Activated T-helper 2 cell treated with anti-CD3 and anti-CD28 coated beads, Interferon-gamma antibody, Interleukin-2, Interleukin-4, amounts not matched to agents 10 μg/mL and 5 μg/mL and 100 μg/mL, durations not matched to agents 14 hours and 24 hours and 36 hours (primary cell): ENCODE data around the gene CYS1. TPM values are rescaled to one million over a fixed set of nuclear protein-coding genes. Genes with fewer than 3 reads are reported as not detected.

Experiments
- DNase-seq: peaks from one replicate; pipeline ENCODE4 v3.0.0; 2021; ENCODE audit warnings: low spot score
- H3K27ac Mint-ChIP-seq: one replicate; pipeline ENCODE4 v1.8.0; 2021; ENCODE audit warnings: mixed read lengths
- H3K27me3 Mint-ChIP-seq: one replicate; pipeline ENCODE4 v1.8.0; 2021; ENCODE audit warnings: low read depth, mixed read lengths
- H3K36me3 Mint-ChIP-seq: one replicate; pipeline ENCODE4 v1.8.0; 2021; ENCODE audit warnings: low read depth, mixed read lengths
- H3K4me1 Mint-ChIP-seq: one replicate; pipeline ENCODE4 v1.8.0; 2021; ENCODE audit warnings: low read depth, mixed read lengths
- H3K4me3 Mint-ChIP-seq: one replicate; pipeline ENCODE4 v1.8.0; 2021; ENCODE audit warnings: low read depth, mild to moderate bottlenecking, moderate library complexity, mixed read lengths
- H3K9me3 Mint-ChIP-seq: one replicate; pipeline ENCODE4 v1.8.0; 2021; ENCODE audit warnings: mixed read lengths
- intact Hi-C: fragments of 100-400 bp; cut with micrococcal nuclease; formaldehyde crosslinking; loops from one replicate; pipeline ENCODE4 v1.15.1; 2023
- total RNA-seq: library from RNA; stranded (reverse); gene quantifications from 2 replicates; pipeline ENCODE4 v1.2.3, GENCODE V29; 2022

CYS1 gene
- total RNA-seq, 1 donor from 2014 or later = 0.89 TPM

GRCh38 chr2:10076988-10077527 lies 3.2 kb downstream of the CYS1 start:
- Mint-ChIP-seq H3K27ac (no peak overlapping the region), H3K9me3 (no peaks in the 10 kb centered on the region), H3K4me1 (peaks cover 23% of the 10 kb centered on the region), H3K36me3 (peaks cover 3% of the 10 kb centered on the region), H3K27me3 (peaks cover 64% of the 10 kb centered on the region), H3K4me3 (no peak overlapping the region)
- intact Hi-C loops = no loop called here
- DNase-seq = no peak

DNA sequence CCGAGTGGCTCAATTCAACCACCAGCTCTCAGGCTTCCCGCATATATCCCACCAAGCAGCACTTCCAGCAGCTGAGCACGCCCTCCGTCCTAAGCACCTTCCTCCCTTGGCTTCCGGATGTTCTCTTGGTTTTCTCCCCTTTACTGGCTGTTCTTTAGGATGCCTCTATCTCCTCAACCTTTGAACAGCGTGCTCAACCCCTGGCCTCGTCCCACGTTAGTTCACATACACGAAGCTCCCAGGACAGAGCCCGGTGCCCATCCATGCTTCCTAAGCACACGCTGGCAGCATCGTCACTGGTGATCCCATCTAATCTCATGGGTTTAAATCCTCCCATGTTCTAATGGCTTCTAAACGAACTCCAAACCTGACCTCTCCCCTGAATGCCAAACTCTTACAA lies 3.7 kb downstream of the CYS1 start:
- Mint-ChIP-seq H3K27ac (no peak overlapping the region), H3K36me3 (peaks cover 3% of the 10 kb centered on the region), H3K4me1 (peaks cover 23% of the 10 kb centered on the region), H3K27me3 (peaks cover 61% of the 10 kb centered on the region), H3K9me3 (no peaks in the 10 kb centered on the region), H3K4me3 (no peak overlapping the region)
- no peak for DNase-seq
- intact Hi-C loops = no loop called here

- intact Hi-C loops = no loop called here
- Mint-ChIP-seq H3K4me3 (no peak overlapping the region), H3K4me1 (peaks cover 18% of the 10 kb centered on the region), H3K27ac (no peak overlapping the region), H3K9me3 (no peaks in the 10 kb centered on the region), H3K36me3 (peaks cover 3% of the 10 kb centered on the region), H3K27me3 (peaks cover 58% of the 10 kb centered on the region)
- no peak for DNase-seq
Observed at GRCh38 chr2:10075571-10076209, 4.5 kb downstream of the CYS1 start.

DNA sequence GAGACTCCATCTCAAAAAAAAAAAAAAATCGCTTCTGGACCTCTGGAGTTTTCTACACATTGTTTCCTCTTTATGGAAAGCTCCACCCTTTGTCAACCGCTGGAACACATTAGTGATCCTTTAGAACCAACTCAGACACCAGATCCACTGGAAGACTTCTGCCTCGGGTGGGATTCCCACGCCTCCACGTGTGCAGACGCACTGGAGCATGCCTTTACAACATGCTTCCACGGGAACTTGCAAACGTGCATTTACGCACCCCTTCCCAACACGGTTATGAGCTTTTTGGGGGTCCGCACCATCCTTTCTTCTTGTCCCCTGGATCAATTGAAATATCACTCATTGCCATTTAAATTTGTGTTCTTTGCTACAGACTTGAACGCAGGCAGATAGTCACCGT lies 5.1 kb downstream of the CYS1 start:
- no peak overlapping the region for H3K4me3 Mint-ChIP-seq
- intact Hi-C loops = no loop called here
- peaks cover 58% of the 10 kb centered on the region for H3K27me3 Mint-ChIP-seq
- H3K36me3 Mint-ChIP-seq = peaks cover 3% of the 10 kb centered on the region
- no peaks in the 10 kb centered on the region for H3K9me3 Mint-ChIP-seq
- DNase-seq = no peak
- H3K4me1 Mint-ChIP-seq = peaks cover 18% of the 10 kb centered on the region
- no peak overlapping the region for H3K27ac Mint-ChIP-seq

DNA sequence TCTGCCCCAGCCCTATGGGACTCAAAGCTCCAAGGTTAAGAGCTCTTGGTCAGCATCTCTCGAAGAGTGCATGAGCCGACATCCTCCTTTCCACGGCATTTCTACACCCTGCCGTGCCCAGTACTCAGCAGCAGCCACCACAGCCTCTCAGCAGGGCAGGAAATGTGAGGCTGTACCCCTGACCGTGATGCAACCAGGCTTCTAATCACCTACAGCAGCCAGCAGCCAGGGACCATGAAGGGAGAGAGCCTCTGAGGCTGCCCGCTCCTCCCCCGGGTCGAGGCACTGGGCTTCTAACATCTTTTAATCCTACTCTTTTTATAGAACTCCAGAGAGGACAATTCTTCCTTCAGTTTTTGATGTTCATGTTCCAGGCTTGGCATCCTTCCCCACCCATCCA lies 6.5 kb downstream of the CYS1 start:
- intact Hi-C loops = loop anchor here (2.0 kb wide), 1 partner anchor 45 kb away; no protein-coding TSS in a partner anchor
- peaks cover 52% of the 10 kb centered on the region for H3K27me3 Mint-ChIP-seq
- H3K36me3 Mint-ChIP-seq = no peaks in the 10 kb centered on the region
- no peak overlapping the region for H3K27ac Mint-ChIP-seq
- H3K4me1 Mint-ChIP-seq = peaks cover 12% of the 10 kb centered on the region
- no peak overlapping the region for H3K4me3 Mint-ChIP-seq
- DNase-seq = no peak
- H3K9me3 Mint-ChIP-seq = no peaks in the 10 kb centered on the region

DNA sequence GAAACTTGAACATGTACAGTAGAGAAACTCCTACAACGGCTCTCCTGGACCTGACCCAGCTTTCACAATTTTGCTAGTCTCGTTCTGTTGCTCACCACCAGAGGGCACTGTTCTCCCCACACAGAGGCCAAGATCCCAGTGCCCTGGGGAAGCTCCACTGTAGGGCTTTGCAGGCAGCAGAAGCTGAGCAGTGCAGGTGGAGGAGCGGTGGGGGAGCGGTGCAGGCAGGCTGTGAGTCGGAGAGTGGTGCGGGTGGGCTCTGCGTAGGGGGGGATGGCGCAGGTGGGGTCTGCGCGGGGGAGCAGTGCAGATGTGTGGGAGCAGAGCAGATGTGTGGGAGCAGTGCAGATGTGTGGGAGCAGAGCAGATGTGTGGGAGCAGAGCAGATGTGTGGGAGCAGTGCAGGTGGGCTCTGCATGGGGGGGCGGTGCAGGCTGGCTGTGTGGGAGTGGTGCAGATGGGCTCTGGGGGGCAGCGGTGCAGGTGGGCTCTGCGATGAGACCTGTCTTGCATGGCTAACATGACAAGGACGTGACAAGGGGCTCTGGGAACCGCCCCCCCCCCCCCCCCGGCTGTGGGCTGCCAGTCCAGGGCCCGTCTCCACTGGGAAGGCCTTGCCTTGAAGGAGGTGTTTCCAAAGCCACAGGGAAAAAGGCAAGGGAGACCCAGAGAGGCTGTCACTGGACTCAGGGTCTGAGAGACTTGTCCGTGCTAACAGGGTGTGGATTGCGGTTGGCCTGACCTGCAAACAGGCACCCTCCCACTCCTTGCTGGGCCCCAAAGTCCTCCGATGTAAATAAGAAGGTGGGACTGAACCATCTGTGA lies 7.3 kb downstream of the CYS1 start:
- peaks cover 12% of the 10 kb centered on the region for H3K4me1 Mint-ChIP-seq
- peak; percentile 72 for DNase-seq
- H3K27me3 Mint-ChIP-seq = peaks cover 44% of the 10 kb centered on the region
- H3K27ac Mint-ChIP-seq = no peak overlapping the region
- no peaks in the 10 kb centered on the region for H3K36me3 Mint-ChIP-seq
- no peak overlapping the region for H3K4me3 Mint-ChIP-seq
- peaks cover 3% of the 10 kb centered on the region for H3K9me3 Mint-ChIP-seq
- intact Hi-C loops = loop anchor here (1.0 to 2.0 kb wide), 3 partner anchors 24 to 362 kb away; no protein-coding TSS in a partner anchor

GRCh38 chr2:10071595-10071994 lies 8.6 kb downstream of the CYS1 start:
- Mint-ChIP-seq H3K27me3 (peaks cover 32% of the 10 kb centered on the region), H3K9me3 (peaks cover 6% of the 10 kb centered on the region), H3K36me3 (no peaks in the 10 kb centered on the region), H3K4me1 (peaks cover 9% of the 10 kb centered on the region), H3K4me3 (no peak overlapping the region), H3K27ac (no peak overlapping the region)
- DNase-seq = no peak
- intact Hi-C loops = no loop called here

- no peak overlapping the region for H3K27ac Mint-ChIP-seq
- DNase-seq = no peak
- H3K36me3 Mint-ChIP-seq = no peaks in the 10 kb centered on the region
- peaks cover 32% of the 10 kb centered on the region for H3K27me3 Mint-ChIP-seq
- H3K4me3 Mint-ChIP-seq = no peak overlapping the region
- intact Hi-C loops = no loop called here
- H3K4me1 Mint-ChIP-seq = peaks cover 9% of the 10 kb centered on the region
- peaks cover 6% of the 10 kb centered on the region for H3K9me3 Mint-ChIP-seq
Observed at GRCh38 chr2:10071176-10071575, 9.0 kb downstream of the CYS1 start.

DNA sequence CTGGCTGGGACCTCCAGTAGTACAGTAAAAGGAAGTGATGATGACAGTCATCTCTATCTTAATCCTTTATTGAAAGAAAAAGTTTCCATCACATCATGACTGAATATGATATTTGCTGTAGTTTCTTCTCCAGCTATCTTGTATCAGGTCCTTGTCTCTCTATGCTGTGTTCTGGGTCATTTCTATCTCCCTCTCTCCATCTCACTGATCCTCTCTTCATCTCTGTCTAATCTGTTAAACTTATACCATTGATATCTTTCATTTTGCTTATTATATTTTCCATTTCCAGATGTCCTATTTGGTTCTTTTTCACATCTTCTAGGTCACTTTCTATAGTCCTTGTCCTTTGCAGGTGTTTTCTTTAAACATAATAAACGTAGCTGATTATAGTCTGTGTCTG lies 12.3 kb downstream of the CYS1 start:
- no peak for DNase-seq
- Mint-ChIP-seq H3K27me3 (peaks cover 9% of the 10 kb centered on the region), H3K9me3 (peaks cover 6% of the 10 kb centered on the region), H3K4me3 (no peak overlapping the region), H3K36me3 (no peaks in the 10 kb centered on the region), H3K27ac (no peak overlapping the region), H3K4me1 (peaks cover 7% of the 10 kb centered on the region)
- intact Hi-C loops = no loop called here

- no peak overlapping the region for H3K4me3 Mint-ChIP-seq
- H3K27me3 Mint-ChIP-seq = peaks cover 5% of the 10 kb centered on the region
- intact Hi-C loops = no loop called here
- peaks cover 6% of the 10 kb centered on the region for H3K9me3 Mint-ChIP-seq
- DNase-seq = no peak
- H3K4me1 Mint-ChIP-seq = peaks cover 3% of the 10 kb centered on the region
- no peak overlapping the region for H3K27ac Mint-ChIP-seq
- H3K36me3 Mint-ChIP-seq = no peaks in the 10 kb centered on the region
Observed at GRCh38 chr2:10067330-10067729, 12.9 kb downstream of the CYS1 start.

DNA sequence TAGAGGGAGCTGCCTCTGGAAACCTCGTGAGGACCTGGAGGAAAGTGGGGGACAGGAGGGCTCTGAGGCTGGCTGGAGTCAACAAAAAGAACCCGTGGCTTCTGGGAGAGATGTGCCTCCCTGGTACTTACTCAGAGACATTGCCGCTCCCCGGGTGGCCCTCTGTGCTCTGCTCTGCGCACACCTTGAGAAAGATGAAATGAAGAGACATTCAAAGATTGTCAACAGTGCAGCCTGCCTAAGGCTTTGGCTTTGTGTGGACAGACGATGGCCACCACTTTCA lies 14.5 kb downstream of the CYS1 start:
- Mint-ChIP-seq H3K36me3 (no peaks in the 10 kb centered on the region), H3K9me3 (peaks cover 6% of the 10 kb centered on the region), H3K4me3 (no peak overlapping the region), H3K4me1 (peaks cover 3% of the 10 kb centered on the region), H3K27me3 (peaks cover 5% of the 10 kb centered on the region), H3K27ac (no peak overlapping the region)
- no peak for DNase-seq
- intact Hi-C loops = no loop called here

DNA sequence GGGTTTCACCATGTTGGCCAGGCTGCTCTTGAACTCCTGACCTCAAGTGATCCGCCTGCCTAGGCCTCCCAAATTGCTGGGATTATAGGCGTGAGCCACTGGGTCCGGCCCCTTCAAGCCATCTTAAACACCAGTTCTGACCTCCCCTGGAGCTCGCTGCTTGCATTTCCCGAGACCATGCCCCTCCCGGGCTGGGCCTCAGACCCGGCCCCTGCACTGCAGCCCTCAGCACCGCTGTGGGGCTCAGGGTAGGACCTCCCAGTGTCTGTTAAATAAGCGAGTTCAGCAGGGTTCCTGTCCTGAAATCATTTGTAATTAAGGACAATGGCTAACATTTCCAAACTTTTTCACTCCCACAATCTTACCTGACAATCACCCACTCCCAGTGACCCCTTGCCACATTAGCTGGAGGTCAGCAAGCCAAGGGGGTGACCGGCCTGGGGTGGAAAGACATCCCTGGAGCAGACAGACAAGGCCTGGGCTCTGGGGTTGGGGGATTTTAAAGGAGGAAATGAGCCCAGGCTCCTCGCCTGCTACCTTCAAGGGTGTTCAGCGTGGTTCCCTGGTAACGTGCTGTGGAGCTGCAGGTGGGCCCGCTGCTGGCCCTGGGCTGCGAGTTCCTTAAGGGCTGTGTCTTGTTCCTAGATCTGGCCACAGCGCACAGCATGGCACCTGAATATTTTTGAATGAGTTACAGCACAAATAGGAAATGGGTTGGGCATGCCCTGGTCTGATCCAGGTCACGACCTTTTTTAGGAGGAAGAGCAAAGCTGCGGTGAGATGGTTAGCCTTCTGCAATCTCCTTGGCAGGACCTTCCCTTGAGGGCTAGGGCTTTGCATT lies 15.1 kb downstream of the CYS1 start:
- Mint-ChIP-seq H3K4me3 (no peak overlapping the region), H3K9me3 (peaks cover 6% of the 10 kb centered on the region), H3K36me3 (no peaks in the 10 kb centered on the region), H3K4me1 (peaks cover 3% of the 10 kb centered on the region), H3K27ac (no peak overlapping the region), H3K27me3 (peaks cover 5% of the 10 kb centered on the region)
- no peak for DNase-seq
- intact Hi-C loops = no loop called here
